Karpas-422 (cell line): ENCODE results near the gene ATG12. TPM values are rescaled to one million over a fixed set of nuclear protein-coding genes. Genes with fewer than 3 reads are reported as not detected.

Source experiments
- DNase-seq: peaks from one replicate; pipeline ENCODE4 v3.0.0-alpha.2; 2015
- H2AFZ ChIP-seq: fragments of 200-600 bp; sonication (generic); 2 replicates; pipeline ENCODE4 v1.6.1; 2014; ENCODE audit warnings: antibody characterized with exemption, low read length, mixed read lengths
- H3K27ac ChIP-seq: fragments of 200-600 bp; sonication (generic); 2 replicates; pipeline ENCODE4 v1.5.1; 2014; ENCODE audit warnings: mild to moderate bottlenecking, low read length, moderate library complexity
- H3K27me3 ChIP-seq: fragments of 200-600 bp; sonication (generic); 2 replicates; pipeline ENCODE4 v1.6.1; 2014; ENCODE audit warnings: low read length, mixed read lengths
- H3K36me3 ChIP-seq: fragments of 200-600 bp; sonication (generic); 2 replicates; pipeline ENCODE4 v1.6.1; 2014; ENCODE audit warnings: low read length, mixed read lengths; ENCODE audit not compliant: insufficient read depth
- H3K4me1 ChIP-seq: fragments of 200-600 bp; sonication (generic); 2 replicates; pipeline ENCODE4 v1.6.1; 2014; ENCODE audit warnings: mild to moderate bottlenecking, low read length, mixed read lengths
- H3K4me2 ChIP-seq: fragments of 200-600 bp; sonication (generic); 2 replicates; pipeline ENCODE4 v1.6.1; 2014; ENCODE audit warnings: low read length, low read depth, mild to moderate bottlenecking; ENCODE audit not compliant: poor library complexity, severe bottlenecking
- H3K4me3 ChIP-seq: fragments of 200-600 bp; sonication (generic); 2 replicates; pipeline ENCODE4 v1.5.1; 2014; ENCODE audit warnings: mild to moderate bottlenecking, antibody characterized with exemption, low read length, mixed read lengths
- H3K79me2 ChIP-seq: fragments of 200-600 bp; sonication (generic); 2 replicates; pipeline ENCODE4 v1.6.1; 2014; ENCODE audit warnings: mild to moderate bottlenecking, low read length, mixed read lengths
- H3K9ac ChIP-seq: fragments of 200-600 bp; sonication (generic); 2 replicates; pipeline ENCODE4 v1.6.0; 2014; ENCODE audit warnings: low read length
- H3K9me2 ChIP-seq: fragments of 200-600 bp; sonication (generic), shearing (Covaris generic); replicated peaks from 2 replicates; pipeline ENCODE4 v1.6.0; 2014; ENCODE audit warnings: mild to moderate bottlenecking, low read length, moderate library complexity; ENCODE audit not compliant: insufficient read depth
- H3K9me3 ChIP-seq: fragments of 300-700, 200-600 bp; sonication (generic); 2 replicates; pipeline ENCODE4 v1.6.1; 2014; ENCODE audit warnings: low read length, mixed read lengths
- H4K20me1 ChIP-seq: fragments of 200-600 bp; sonication (generic); 2 replicates; pipeline ENCODE4 v1.6.1; 2014; ENCODE audit warnings: mild to moderate bottlenecking, antibody characterized with exemption, low read length, low read depth; ENCODE audit not compliant: insufficient read depth
- total RNA-seq: library from RNA; depleted of rRNA; stranded (reverse); fragments of >200 nt; shearing (Covaris generic); gene quantifications from 2 replicates; pipeline ENCODE4 v1.2.3, GENCODE V29; 2014; ENCODE audit warnings: low replicate concordance

ATG12 gene
- total RNA-seq, 1 experiment from 2014 or later = 59.3 TPM

DNA sequence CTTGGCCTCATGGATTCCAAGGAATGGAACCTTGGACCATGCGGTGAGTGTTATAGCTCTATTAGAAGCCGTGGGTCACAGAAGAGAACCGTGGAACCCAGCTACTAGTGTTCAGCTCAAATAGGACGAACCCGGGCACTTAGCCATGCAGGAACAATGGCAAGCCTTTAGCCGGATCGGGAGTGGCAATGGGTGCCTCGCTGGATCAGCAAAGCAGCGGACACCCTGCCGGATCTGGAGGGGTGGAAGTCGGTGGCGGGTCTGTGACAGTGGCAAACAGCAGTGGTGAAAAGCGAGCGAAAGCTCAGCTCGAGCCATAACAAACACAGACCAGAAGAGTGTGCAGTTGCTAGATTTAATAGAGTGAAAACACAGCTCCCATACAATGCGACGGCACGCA lies 22.5 kb downstream of the ATG12 start:
- H4K20me1 ChIP-seq = no peaks in the 10 kb centered on the region
- H3K9me3 ChIP-seq = no peaks in the 10 kb centered on the region
- no peak for DNase-seq
- no peak overlapping the region for H3K27ac ChIP-seq
- H3K4me2 ChIP-seq = no peak overlapping the region
- H2AFZ ChIP-seq = no peak overlapping the region
- no peaks in the 10 kb centered on the region for H3K36me3 ChIP-seq
- H3K4me1 ChIP-seq = peaks cover 5% of the 10 kb centered on the region
- H3K9ac ChIP-seq = no peak overlapping the region
- H3K79me2 ChIP-seq = no peaks in the 10 kb centered on the region
- H3K9me2 ChIP-seq = no peaks in the 10 kb centered on the region
- H3K4me3 ChIP-seq = no peak overlapping the region
- H3K27me3 ChIP-seq = no peaks in the 10 kb centered on the region

GRCh38 chr5:115817386-115817785 lies 24.0 kb downstream of the ATG12 start:
- Histone ChIP-seq H3K9me3 (no peaks in the 10 kb centered on the region), H3K27me3 (no peaks in the 10 kb centered on the region), H4K20me1 (no peaks in the 10 kb centered on the region), H3K9me2 (no peaks in the 10 kb centered on the region), H3K4me2 (no peak overlapping the region), H2AFZ (no peak overlapping the region), H3K4me3 (no peak overlapping the region), H3K27ac (no peak overlapping the region), H3K79me2 (no peaks in the 10 kb centered on the region), H3K36me3 (no peaks in the 10 kb centered on the region), H3K4me1 (peaks cover 5% of the 10 kb centered on the region), H3K9ac (no peak overlapping the region)
- DNase-seq = no peak

GRCh38 chr5:115816226-115817081 lies 24.9 kb downstream of the ATG12 start, which contains the start of gene CDO1:
CDO1 (minus strand) TSS chr5:115816659; CDS start chr5:115816397, 262 bp downstream.
- H3K27me3 ChIP-seq = no peaks in the 10 kb centered on the region
- H3K27ac ChIP-seq = no peak within 1 kb of the TSS
- no peak within 1 kb of the TSS for H3K4me2 ChIP-seq
- H3K9ac ChIP-seq = no peak within 1 kb of the TSS
- H3K79me2 ChIP-seq = no peaks in the 10 kb centered on the region
- H3K9me3 ChIP-seq = no peaks in the 10 kb centered on the region
- H3K4me1 ChIP-seq = peaks cover 5% of the 10 kb centered on the region
- H2AFZ ChIP-seq = no peak within 1 kb of the TSS
- no peak within 1 kb of the TSS for H3K4me3 ChIP-seq
- H3K9me2 ChIP-seq = no peaks in the 10 kb centered on the region
- H3K36me3 ChIP-seq = no peaks in the 10 kb centered on the region
- H4K20me1 ChIP-seq = no peaks in the 10 kb centered on the region
- no peak for DNase-seq

- H4K20me1 ChIP-seq = no peaks in the 10 kb centered on the region
- no peaks in the 10 kb centered on the region for H3K36me3 ChIP-seq
- no peak overlapping the region for H3K27ac ChIP-seq
- no peaks in the 10 kb centered on the region for H3K9me3 ChIP-seq
- H2AFZ ChIP-seq = no peak overlapping the region
- no peaks in the 10 kb centered on the region for H3K79me2 ChIP-seq
- no peak overlapping the region for H3K9ac ChIP-seq
- peaks cover 5% of the 10 kb centered on the region for H3K4me1 ChIP-seq
- no peak for DNase-seq
- H3K4me2 ChIP-seq = no peak overlapping the region
- no peaks in the 10 kb centered on the region for H3K9me2 ChIP-seq
- H3K4me3 ChIP-seq = no peak overlapping the region
- H3K27me3 ChIP-seq = no peaks in the 10 kb centered on the region
Measured at GRCh38 chr5:115815693-115816225, 25.6 kb downstream of the ATG12 start.

DNA sequence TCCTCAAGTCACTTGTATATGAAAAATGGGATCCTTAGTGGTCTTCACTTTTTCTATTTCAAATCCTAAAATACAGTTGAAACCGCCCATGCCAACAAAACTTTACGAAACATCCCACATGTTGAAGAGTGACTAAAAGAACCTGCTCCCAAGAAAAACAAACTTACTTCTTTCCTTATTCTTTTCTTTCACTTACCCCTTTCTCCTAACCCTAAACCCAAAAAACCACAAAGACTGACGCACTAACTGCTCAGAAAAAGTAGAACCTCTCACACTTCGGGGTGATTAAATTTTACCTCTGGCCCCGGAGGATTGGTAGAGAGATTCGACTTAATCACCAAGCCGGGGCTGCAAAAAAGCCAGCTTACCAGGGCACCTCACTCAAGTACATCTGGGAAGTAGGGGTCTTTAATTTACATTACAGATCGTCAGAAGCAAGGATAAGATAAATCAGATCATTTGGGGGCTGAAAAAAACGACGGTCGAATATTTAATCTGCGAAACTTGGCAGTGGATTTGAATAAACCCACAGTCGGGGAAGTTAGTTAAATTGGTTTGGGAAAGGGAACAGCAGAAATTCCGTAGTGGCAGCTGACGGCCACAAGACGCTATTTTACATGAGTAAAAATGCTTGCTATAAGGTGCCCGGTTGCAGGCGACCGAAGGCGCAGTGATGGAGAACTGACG lies 26.2 kb downstream of the ATG12 start:
- H3K4me3 ChIP-seq = no peak overlapping the region
- H3K4me1 ChIP-seq = peaks cover 5% of the 10 kb centered on the region
- H3K9ac ChIP-seq = no peak overlapping the region
- H3K36me3 ChIP-seq = no peaks in the 10 kb centered on the region
- H2AFZ ChIP-seq = no peak overlapping the region
- H4K20me1 ChIP-seq = no peaks in the 10 kb centered on the region
- H3K4me2 ChIP-seq = no peak overlapping the region
- H3K9me2 ChIP-seq = no peaks in the 10 kb centered on the region
- no peak overlapping the region for H3K27ac ChIP-seq
- no peaks in the 10 kb centered on the region for H3K79me2 ChIP-seq
- no peak for DNase-seq
- no peaks in the 10 kb centered on the region for H3K27me3 ChIP-seq
- H3K9me3 ChIP-seq = no peaks in the 10 kb centered on the region

- H3K4me3 ChIP-seq = no peak overlapping the region
- no peak overlapping the region for H3K9ac ChIP-seq
- no peaks in the 10 kb centered on the region for H3K9me2 ChIP-seq
- no peaks in the 10 kb centered on the region for H3K27me3 ChIP-seq
- no peak overlapping the region; the same call in 1 of the 2 replicates for H2AFZ ChIP-seq
- no peaks in the 10 kb centered on the region for H3K79me2 ChIP-seq
- no peaks in the 10 kb centered on the region for H4K20me1 ChIP-seq
- DNase-seq = no peak
- peaks cover 5% of the 10 kb centered on the region for H3K4me1 ChIP-seq
- H3K36me3 ChIP-seq = no peaks in the 10 kb centered on the region
- H3K9me3 ChIP-seq = no peaks in the 10 kb centered on the region
- no peak overlapping the region for H3K4me2 ChIP-seq
- H3K27ac ChIP-seq = no peak overlapping the region
Measured at GRCh38 chr5:115813719-115814118, 27.6 kb downstream of the ATG12 start.

- Histone ChIP-seq H3K27ac (no peak overlapping the region), H3K4me1 (no peaks in the 10 kb centered on the region), H3K9me2 (no peaks in the 10 kb centered on the region), H3K36me3 (no peaks in the 10 kb centered on the region), H3K9me3 (no peaks in the 10 kb centered on the region), H3K27me3 (no peaks in the 10 kb centered on the region), H3K9ac (no peak overlapping the region), H3K4me3 (no peak overlapping the region), H4K20me1 (no peaks in the 10 kb centered on the region), H2AFZ (no peak overlapping the region), H3K79me2 (no peaks in the 10 kb centered on the region), H3K4me2 (no peak overlapping the region)
- no peak for DNase-seq
Measured at GRCh38 chr5:115812372-115812771, 29.0 kb downstream of the ATG12 start.

- H3K9ac ChIP-seq = no peak overlapping the region
- no peaks in the 10 kb centered on the region for H3K27me3 ChIP-seq
- H3K27ac ChIP-seq = no peak overlapping the region
- no peak overlapping the region for H3K4me2 ChIP-seq
- H3K36me3 ChIP-seq = no peaks in the 10 kb centered on the region
- no peak for DNase-seq
- H3K9me2 ChIP-seq = no peaks in the 10 kb centered on the region
- no peaks in the 10 kb centered on the region for H3K4me1 ChIP-seq
- H3K9me3 ChIP-seq = no peaks in the 10 kb centered on the region
- no peak overlapping the region for H2AFZ ChIP-seq
- no peaks in the 10 kb centered on the region for H3K79me2 ChIP-seq
- no peaks in the 10 kb centered on the region for H4K20me1 ChIP-seq
- no peak overlapping the region for H3K4me3 ChIP-seq
Measured at GRCh38 chr5:115811406-115811805, 30.0 kb downstream of the ATG12 start.
